A549 treated with CORT108297 at 1 μM for 4 hours (cell line): Measurements from ENCODE around the gene ZNF845. TPM values are rescaled to one million over a fixed set of nuclear protein-coding genes. Genes with fewer than 3 reads are reported as not detected.

Experiments used
- total RNA-seq: library from RNA; stranded (reverse); fragments of 200-300 nt; extraction: Qiagen RNA extraction; gene quantifications from 5 replicates; pipeline ENCODE4 v1.2.3, GENCODE V29; 2022

Gene ZNF845
- 2.9 to 4.3 TPM (median 3.2 TPM) in 5 replicates for total RNA-seq

GRCh38 chr19:53333463-53334449 lies at the start of gene ZNF845:
Gene ZNF845, plus strand, starts transcription at chr19:53333749. Its CDS starts 7,559 bp downstream, at chr19:53341308.

GRCh38 chr19:53365134-53365898 lies 31.8 kb downstream of the ZNF845 start, which contains the start of gene ZNF525:
Gene ZNF525, plus strand, starts transcription at chr19:53365705. Its CDS starts 6,577 bp downstream, at chr19:53372282.

GRCh38 chr19:53394974-53395839 lies 61.7 kb downstream of the ZNF845 start, which contains the start of gene ZNF765:
Gene ZNF765, plus strand, starts transcription at chr19:53395149. Its CDS starts 2,867 bp downstream, at chr19:53398016.

Other genes with a start within 250 kb of the ZNF845 start
- 7.6 to 8.9 TPM (median 8.7 TPM) in 5 replicates for gene ZNF160, start 230.3 kb upstream of the ZNF845 start, total RNA-seq
- gene ZNF415, start 200.8 kb upstream of the ZNF845 start, total RNA-seq: not detected in 5 replicates
- gene ZNF347, start 174.7 kb upstream of the ZNF845 start, total RNA-seq: not detected in 5 replicates
- not detected in 5 replicates for gene ZNF665, start 140.4 kb upstream of the ZNF845 start, total RNA-seq
- gene ZNF677, start 78.9 kb upstream of the ZNF845 start, total RNA-seq: not detected in 5 replicates
- gene VN1R2, start 75.5 kb upstream of the ZNF845 start, total RNA-seq: not detected in 5 replicates
- not detected in 5 replicates for gene VN1R4, start 66.0 kb upstream of the ZNF845 start, total RNA-seq
- gene ZNF525, start 32.0 kb downstream of the ZNF845 start, total RNA-seq: 0.24 to 0.60 TPM (median 0.35 TPM) in 5 replicates
- 3.5 to 5.1 TPM (median 3.7 TPM) in 5 replicates for gene ZNF765, start 61.4 kb downstream of the ZNF845 start, total RNA-seq
- 7.3 to 8.2 TPM (median 7.6 TPM) in 5 replicates for gene ZNF761, start 98.2 kb downstream of the ZNF845 start, total RNA-seq
- gene ZNF813, start 134.0 kb downstream of the ZNF845 start, total RNA-seq: 0.17 to 0.33 TPM (median 0.25 TPM) in 5 replicates
- gene ZNF331, start 204.4 kb downstream of the ZNF845 start, total RNA-seq: 10.9 to 13.2 TPM (median 13.0 TPM) in 5 replicates